Esophagus muscularis mucosa (tissue), 4 donors: ENCODE results near the gene ZNF836. TPM values are rescaled to one million over a fixed set of nuclear protein-coding genes. Genes with fewer than 3 reads are reported as not detected.

ENCODE experiments used
- DNase-seq: peaks from one replicate; pipeline ENCODE4 v3.0.0-alpha.2; 2017; ENCODE audit errors: extremely low spot score
- H3K27ac ChIP-seq, 4 donors: fragments of 200-600 bp; sonication (generic); replicated peaks in 1 of 4; 1 replicate in 3 of 4; 2 replicates in 1 of 4; pipeline ENCODE4 v1.5.1; 2016 to 2019; ENCODE audit warnings: mild to moderate bottlenecking in 1 of 4
- H3K27me3 ChIP-seq, 4 donors: fragments of 200-600 bp; sonication (generic); one replicate each; pipeline versions ENCODE4 v1.5.1 to v1.6.0; 2016 to 2019
- H3K36me3 ChIP-seq, 4 donors: fragments of 200-600 bp; sonication (generic); one replicate each; pipeline ENCODE4 v1.5.1; 2016 to 2019
- H3K4me1 ChIP-seq, 4 donors: fragments of 200-600 bp; sonication (generic); one replicate each; pipeline ENCODE4 v1.5.1; 2016 to 2019
- H3K4me3 ChIP-seq, 4 donors: fragments of 200-600 bp; sonication (generic); 1 replicate in 2 of 4; 2 replicates in 2 of 4; pipeline ENCODE4 v1.5.1; 2016 to 2019; ENCODE audit warnings: mild to moderate bottlenecking in 4 of 4, moderate library complexity in 1 of 4
- H3K9me3 ChIP-seq, 4 donors: fragments of 200-600 bp; sonication (generic); 1 replicate in 3 of 4; 2 replicates in 1 of 4; pipeline ENCODE4 v1.5.1; 2016 to 2019
- EP300 ChIP-seq: sonication (generic); formaldehyde crosslinking; IDR thresholded peaks from one replicate; pipeline ENCODE4 v1.6.1; 2017; ENCODE audit warnings: antibody characterized with exemption
- POLR2A ChIP-seq: fragments of 450-650 bp; IDR thresholded peaks from one replicate; pipeline ENCODE4 v1.6.1; 2017; ENCODE audit warnings: antibody characterized with exemption, moderate library complexity, mild to moderate bottlenecking, low read depth
- POLR2AphosphoS5 ChIP-seq, 2 donors: sonication (generic); formaldehyde crosslinking; IDR thresholded peaks; one replicate each; pipeline ENCODE4 v1.6.1; 2017; ENCODE audit warnings: antibody characterized with exemption in 2 of 2
- WGBS: methylation state at CpG from one replicate; pipeline ENCODE4 v1.1.5; 2018; 5-methylcytosine and 5-hydroxymethylcytosine counted together
- intact Hi-C: fragments of 100-400 bp; cut with DNase I; formaldehyde crosslinking; loops from one replicate; pipeline ENCODE4 v1.15.1; 2023
- total RNA-seq, 4 donors: library from RNA; depleted of rRNA; stranded (reverse); fragments of >200 nt; gene quantifications; one replicate each; pipeline versions ENCODE4 v1.1.0 to v1.2.1, GENCODE V29; 2016
- TF ChIP-seq, protein P1 (sequence below), 3 experiments: fragments of 200-600 bp in 2 of 3; fragments of 450-650 bp in 1 of 3; sonication (generic) in 2 of 3; IDR thresholded peaks; one replicate each; pipeline ENCODE4 v1.5.1; 2017 to 2019; ENCODE audit warnings: antibody characterized with exemption in 3 of 3, mild to moderate bottlenecking in 2 of 3, moderate library complexity in 1 of 3

ZNF836 gene
- total RNA-seq, 4 donors from 2014 or later = 5.8 to 13.1 (median 9.1) TPM

DNA sequence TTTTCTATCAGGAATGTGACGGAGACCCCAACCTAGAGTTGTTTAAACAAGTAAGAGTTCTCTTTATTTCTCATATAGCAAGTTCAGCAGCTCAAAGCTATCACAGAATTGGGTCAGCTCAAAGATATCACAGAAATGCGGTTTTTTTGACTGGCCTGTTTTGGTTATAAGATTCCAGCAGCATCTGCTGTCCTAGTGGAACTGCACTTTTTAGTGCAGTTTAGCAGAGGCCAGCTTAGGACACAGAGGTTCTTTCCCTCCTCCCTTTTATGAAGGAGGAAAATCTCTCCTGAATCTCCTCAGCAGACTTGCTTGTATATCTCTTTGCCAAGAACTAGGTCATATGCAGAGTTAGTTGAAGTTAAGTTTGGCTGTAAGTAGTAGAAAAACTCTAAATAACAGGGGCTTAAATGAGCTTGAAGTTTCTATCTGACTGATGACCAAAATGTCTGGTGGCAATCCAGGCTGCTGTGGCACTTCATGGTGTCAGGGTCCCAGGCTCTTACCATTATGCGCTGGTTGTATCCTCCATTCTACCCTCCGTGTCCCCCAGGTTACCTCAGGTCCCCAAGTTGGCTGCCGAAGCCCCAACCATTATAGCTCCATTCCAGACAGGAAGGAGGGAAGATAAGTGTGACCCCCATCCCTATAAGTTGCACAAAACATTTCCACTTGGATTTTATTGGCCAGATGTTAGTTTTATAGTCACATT is 25.0 kb upstream of the ZNF836 start:
- Histone ChIP-seq H3K4me3 (no peak overlapping the region), H3K36me3 (peaks cover 6 to 58% (median 34%) of the 10 kb centered on the region in 4 donors), H3K27ac (no peak overlapping the region), H3K27me3 (no peaks in the 10 kb centered on the region), H3K4me1 (peaks cover 86 to 99% (median 96%) of the 10 kb centered on the region in 4 donors), H3K9me3 (no peaks in the 10 kb centered on the region)
- TF ChIP-seq EP300 (no peak), POLR2AphosphoS5 (IDR thresholded peaks at IDR 0.05) (no peak), POLR2A (no peak)
- TF ChIP-seq, protein P1, sequence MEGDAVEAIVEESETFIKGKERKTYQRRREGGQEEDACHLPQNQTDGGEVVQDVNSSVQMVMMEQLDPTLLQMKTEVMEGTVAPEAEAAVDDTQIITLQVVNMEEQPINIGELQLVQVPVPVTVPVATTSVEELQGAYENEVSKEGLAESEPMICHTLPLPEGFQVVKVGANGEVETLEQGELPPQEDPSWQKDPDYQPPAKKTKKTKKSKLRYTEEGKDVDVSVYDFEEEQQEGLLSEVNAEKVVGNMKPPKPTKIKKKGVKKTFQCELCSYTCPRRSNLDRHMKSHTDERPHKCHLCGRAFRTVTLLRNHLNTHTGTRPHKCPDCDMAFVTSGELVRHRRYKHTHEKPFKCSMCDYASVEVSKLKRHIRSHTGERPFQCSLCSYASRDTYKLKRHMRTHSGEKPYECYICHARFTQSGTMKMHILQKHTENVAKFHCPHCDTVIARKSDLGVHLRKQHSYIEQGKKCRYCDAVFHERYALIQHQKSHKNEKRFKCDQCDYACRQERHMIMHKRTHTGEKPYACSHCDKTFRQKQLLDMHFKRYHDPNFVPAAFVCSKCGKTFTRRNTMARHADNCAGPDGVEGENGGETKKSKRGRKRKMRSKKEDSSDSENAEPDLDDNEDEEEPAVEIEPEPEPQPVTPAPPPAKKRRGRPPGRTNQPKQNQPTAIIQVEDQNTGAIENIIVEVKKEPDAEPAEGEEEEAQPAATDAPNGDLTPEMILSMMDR (IDR thresholded peaks at IDR 0.05) = no peak
- intact Hi-C loops = no loop called here
- DNase-seq = no peak
- WGBS = 91% methylated on average over 5 of the region's 5 CpGs

DNA sequence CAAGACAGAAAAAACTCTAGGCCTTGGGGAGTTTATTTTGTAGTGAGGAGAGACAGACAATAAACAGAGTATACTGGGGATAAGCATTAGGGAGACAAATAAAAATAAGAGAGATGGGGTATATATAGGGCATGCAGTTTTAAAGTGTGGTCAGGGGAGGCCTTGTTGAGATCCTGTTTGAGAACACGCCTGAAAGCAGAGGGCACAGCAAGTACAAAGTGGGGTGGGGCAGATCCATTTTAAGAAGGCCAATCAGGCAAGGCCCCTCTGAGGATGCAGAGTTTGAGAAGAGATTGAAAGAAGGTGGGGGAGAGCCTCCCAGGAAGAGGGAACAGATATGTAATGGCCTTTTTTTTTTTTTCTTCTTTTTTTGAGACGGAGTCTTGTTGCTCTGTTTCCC is 20.5 kb upstream of the ZNF836 start:
- peaks cover 64 to 75% (median 73%) of the 10 kb centered on the region in 4 donors for H3K4me1 ChIP-seq
- H3K4me3 ChIP-seq = peak overlapping the region in 2 of 4 donors; percentile 63 to 84
- H3K27ac ChIP-seq = peak overlapping the region; percentile 94 to 97 (median 96)
- no peak for DNase-seq
- no peak for TF ChIP-seq POLR2A
- peak in 1 of 2 donors; percentile 48 for TF ChIP-seq POLR2AphosphoS5 (IDR thresholded peaks at IDR 0.05)
- H3K27me3 ChIP-seq = no peaks in the 10 kb centered on the region
- intact Hi-C loops = no loop called here
- H3K36me3 ChIP-seq = peaks cover 3 to 32% (median 23%) of the 10 kb centered on the region in 4 donors
- WGBS = 33% methylated on average over 2 of the region's 2 CpGs
- H3K9me3 ChIP-seq = no peaks in the 10 kb centered on the region

DNA sequence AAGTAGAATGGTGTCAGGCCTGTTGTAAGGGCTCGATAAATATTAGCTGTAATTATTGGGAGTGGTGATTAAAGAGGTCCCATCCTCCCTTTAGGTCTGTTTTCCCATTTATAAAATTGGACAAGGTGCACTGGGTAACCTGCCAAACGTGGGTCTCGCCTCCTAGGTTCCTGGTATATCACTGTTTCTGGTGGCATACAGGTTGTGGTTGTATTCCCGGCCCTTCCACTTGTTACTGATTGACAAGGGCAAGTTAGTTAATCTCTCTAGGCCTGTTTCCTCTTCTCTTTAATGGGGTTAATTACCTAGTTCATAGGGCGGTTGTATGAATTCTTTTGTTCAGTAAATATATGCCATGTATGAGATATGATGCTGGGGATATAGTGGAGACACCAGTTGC is 20.0 kb upstream of the ZNF836 start:
- TF ChIP-seq POLR2AphosphoS5 (IDR thresholded peaks at IDR 0.05) = no peak
- TF ChIP-seq POLR2A = no peak
- TF ChIP-seq, protein P1 (IDR thresholded peaks at IDR 0.05) = no peak
- TF ChIP-seq EP300 = no peak
- H3K27ac ChIP-seq = peak overlapping the region; percentile 94 to 97 (median 96)
- intact Hi-C loops = no loop called here
- H3K4me3 ChIP-seq = peak overlapping the region; percentile 63 to 86 (median 79)
- peaks cover 61 to 70% (median 67%) of the 10 kb centered on the region in 4 donors for H3K4me1 ChIP-seq
- no peaks in the 10 kb centered on the region for H3K27me3 ChIP-seq
- H3K9me3 ChIP-seq = no peaks in the 10 kb centered on the region
- H3K36me3 ChIP-seq = peaks cover 0 to 26% (median 18%) of the 10 kb centered on the region in 4 donors
- 62% methylated on average over 5 of the region's 5 CpGs for whole genome bisulfite sequencing
- no peak for DNase-seq

DNA sequence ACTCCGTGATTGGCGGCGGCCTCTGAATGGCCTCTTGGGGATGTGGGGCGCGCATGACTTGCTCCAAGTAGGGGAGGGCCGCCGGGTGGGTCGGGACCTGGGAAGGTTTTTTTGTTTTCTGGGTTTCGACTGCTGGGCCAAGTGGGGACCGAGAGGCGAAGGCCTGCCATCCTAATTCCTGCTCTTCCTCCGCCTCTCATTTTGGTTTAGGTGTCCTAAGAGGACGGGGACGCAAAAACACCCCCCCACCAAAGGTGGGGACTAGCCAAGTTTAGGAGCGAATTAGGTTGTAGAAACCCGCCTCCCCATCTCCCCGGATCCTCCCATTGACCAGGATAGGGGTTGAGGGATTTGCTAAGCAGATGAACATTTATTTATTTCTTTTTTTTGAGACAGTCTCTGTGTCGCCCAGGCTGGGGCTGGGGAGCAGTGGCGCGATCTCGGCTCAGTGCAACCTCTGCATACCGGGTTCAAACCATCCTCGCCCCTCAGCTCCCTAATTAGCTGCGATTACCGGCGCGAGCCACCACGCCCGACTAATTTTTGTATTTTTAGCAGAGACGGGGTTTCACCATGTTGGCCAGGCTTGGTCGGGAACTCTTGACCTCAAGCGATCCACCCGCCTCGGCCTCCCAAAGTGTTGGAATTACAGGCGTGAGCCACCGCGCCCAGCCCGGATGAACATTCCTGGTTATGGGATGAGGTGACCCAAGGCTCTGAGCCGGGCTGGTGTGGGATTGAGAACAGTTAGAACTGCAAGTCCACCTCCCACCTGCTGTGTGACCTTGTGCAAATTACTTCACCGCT is 19.3 kb upstream of the ZNF836 start:
- no peak for DNase-seq
- Histone ChIP-seq H3K4me3 (peak overlapping the region; percentile 63 to 86 (median 79)), H3K9me3 (no peaks in the 10 kb centered on the region), H3K36me3 (peaks cover 0 to 19% (median 12%) of the 10 kb centered on the region in 4 donors), H3K27ac (peak overlapping the region; percentile 94 to 97 (median 96)), H3K4me1 (peaks cover 54 to 63% (median 60%) of the 10 kb centered on the region in 4 donors), H3K27me3 (no peaks in the 10 kb centered on the region)
- WGBS = 4% methylated on average over 40 of the region's 40 CpGs
- no peak for TF ChIP-seq EP300
- TF ChIP-seq POLR2A = no peak
- TF ChIP-seq POLR2AphosphoS5 (IDR thresholded peaks at IDR 0.05) = no peak
- TF ChIP-seq, protein P1 (IDR thresholded peaks at IDR 0.05) = no peak
- intact Hi-C loops = no loop called here
